GM19452 (cell line): ENCODE data around the gene CLIC3.
A peak's percentile ranks its signal among the peaks of the same experiment; 100 is the strongest.

Experiments
- ATAC-seq: cut with Tn5 transposase; IDR thresholded peaks from one replicate; pipeline ENCODE4 v1.9.1; 2021; ENCODE audit not compliant: unreplicated experiment

CLIC3 gene

DNA sequence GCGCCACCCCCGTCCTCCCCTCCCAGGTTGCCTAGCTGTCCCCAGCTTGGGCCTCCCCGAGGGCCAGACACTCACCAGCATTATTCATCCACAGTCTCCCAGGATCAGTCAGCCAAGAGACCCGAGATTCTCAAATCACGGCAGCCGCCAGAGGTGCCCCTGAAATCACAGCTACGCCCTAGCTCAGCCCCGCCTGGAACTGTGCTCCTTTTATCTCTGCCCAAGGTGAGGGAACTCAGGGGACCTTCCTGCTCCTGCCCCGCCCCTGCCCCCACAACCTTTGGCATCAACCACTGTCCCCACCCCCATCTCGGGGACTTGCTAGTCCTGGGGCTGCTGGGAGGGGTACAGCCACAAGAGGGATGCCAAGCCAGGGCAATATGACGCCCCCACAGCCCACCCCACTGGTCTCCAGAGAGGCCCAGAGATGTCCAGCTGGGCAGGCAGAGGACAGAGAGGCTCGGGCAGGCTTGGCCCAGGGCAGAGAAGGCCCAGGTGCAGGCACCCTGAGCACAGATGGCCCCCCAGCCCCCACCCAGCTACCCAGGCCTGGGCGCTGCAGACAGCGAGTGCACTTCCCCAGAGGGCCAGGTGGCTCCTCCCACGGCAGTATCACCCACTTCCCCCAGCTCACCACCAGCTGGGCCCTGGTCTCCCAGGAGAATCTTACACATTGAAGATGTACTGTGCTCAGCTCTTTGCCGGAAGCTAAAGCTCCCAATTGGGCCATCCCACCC, 35.7 kb upstream of the CLIC3 start, which contains the start of gene FUT7:
Gene FUT7 (minus strand): TSS at position 185 of the 737 bp plus-strand sequence. CDS start 97 bp downstream, at position 88.
- ATAC-seq: no peak

- no peak for ATAC-seq
Observed at GRCh38 chr9:137030538-137031527, 34.5 kb upstream of the CLIC3 start.

DNA sequence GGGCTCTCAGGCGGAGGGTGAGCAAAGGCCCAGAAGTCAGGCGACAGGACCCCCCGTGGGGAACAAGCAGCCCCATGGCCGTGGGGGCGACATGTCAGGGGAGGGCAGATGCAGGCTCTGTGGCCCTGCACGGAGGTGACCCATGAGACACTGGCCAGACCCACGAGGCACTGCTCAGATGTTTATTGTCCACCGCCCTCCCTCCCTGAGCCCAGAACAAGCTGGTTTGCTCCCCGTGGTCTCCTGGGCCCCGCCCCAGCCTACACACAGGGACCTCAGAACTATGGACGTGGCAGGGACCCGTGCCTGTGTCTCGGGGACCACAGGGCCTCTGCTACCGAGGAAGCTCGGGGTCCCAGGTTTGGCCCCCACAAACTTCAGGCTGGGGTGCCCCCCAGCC, 33.6 kb upstream of the CLIC3 start:
- ATAC-seq: no peak

DNA sequence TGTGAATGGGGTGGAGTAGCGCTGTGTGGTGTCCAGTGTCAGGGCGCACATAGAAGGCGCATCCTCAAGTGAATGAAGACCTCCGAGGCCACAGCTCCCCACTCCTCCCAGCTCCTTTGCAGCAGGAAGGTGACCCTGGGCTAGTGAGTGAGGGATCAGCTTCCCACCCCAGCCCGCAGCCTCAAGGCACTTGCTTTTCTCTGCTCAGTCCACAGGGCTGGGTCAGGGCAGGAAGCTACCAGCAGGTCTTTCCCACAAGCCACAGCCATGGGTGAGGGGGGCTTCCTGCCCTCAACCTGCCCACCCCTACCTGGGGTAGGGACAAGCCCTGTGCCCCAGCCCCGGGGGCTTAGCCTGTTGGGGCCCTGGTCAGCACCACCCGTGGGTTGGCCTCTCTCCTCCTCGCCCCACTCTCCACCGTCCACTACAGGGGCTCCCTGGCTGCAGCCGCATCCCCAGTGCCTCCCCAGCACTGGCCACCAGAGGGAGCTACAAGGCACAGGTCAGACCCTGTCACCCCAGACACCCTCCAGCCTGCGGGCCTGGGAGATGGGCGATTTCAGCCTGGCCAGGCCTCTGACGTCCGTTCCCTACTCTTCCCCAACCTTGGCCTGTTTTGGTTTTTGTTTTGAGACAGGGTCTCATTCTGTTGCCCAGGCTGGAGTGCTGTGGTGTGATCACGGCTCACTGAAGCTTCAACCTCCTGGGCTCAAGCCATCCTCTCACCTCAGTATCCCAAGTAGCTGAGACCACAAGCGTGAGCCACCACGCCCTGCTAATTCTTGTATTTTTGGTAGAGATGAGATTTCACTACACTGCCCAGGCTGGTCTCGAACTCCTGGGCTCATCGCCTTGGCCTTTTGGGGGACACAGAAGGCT, 32.9 kb upstream of the CLIC3 start:
- no peak for ATAC-seq

GRCh38 chr9:137028263-137029057, 32.1 kb upstream of the CLIC3 start:
- ATAC-seq: peak; percentile 37

DNA sequence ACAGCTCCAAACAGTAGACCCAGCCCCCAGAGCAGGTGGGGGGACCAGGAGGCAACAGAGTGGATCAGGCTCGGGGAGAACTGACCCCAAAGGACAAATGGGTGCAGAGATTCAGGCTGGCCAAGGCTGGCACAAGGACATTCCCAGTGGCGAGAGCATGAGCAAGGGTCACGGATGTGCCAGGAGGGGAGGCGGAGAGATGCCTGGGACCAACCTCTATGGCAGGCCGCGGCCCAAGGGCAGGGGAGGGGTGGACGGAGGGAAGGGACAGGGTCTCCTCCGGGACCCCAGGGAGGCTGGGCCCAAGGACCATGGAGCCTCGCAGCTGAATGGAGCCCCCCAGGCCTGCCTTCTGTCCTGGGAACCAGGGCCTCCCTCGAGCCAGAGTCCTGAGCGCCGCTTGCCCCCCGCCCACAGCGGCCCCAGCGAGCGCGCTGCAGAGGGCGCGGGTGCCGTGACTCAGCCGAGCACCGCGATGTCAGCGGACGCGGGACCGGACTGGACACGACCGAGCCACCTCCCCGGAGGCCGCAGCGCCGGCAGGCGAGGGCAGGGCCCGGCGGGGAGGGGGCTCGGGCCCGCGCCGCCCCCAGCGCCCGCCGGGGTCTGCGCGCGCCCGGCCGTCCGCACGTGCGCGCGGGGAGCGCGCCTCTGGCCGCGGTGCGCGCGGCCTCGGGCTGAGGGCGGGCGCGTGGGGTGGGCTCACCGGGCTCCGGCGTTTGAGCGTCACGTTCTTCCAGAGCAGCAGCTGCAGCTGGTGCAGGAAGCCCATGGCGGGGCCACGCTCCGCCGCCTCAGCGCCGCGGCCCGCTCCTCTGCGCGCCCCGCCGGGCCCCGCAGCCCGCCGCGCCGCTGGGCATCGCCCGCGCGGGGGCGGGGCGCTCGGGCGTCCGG, 31.2 kb upstream of the CLIC3 start, which contains the start of gene ABCA2:
Gene ABCA2 (minus strand): TSS at position 869 of the 894 bp plus-strand sequence. CDS start 97 bp downstream, at position 772.
- ATAC-seq: no peak

DNA sequence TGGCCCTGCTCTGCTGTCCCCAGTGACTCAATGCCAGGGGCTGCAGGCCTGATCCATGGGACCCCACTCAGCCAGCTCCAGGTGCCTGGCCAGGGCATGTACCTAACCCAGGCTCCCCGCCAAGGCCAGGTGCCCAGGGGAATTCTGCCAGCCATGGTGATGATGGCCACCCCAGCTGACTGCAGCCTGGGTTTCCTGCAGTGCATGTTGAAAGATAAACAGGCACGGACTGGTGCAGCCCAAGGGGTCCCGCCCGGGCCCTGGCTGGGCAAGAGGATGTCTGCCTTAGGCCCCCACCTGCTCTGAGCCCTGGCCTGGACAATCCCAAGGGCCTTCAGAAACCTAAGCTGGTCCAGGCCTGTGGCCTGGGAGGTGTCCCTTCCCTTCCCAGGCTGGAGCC, 30.5 kb upstream of the CLIC3 start:
- ATAC-seq: no peak

DNA sequence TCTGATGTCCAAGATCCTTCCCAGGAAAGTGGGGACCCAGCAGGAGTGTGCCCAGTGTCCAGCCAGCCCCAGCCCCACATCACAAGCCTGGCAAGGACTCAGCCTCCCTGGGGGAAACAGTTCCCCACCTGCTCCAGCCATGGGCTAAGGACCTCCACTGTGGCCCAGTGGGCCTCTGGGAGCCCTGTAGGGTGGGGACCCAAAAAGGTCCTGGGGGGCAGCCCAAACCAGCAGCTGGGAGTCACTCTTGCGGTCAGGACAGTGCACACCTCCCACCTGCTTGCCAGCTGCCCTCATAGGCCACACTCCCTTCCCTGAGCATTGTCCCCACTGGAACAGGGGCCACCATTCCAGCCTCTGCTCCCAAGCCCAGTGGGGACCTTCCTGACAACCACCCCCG, 30.0 kb upstream of the CLIC3 start:
- ATAC-seq: no peak

- no peak for ATAC-seq
Observed at GRCh38 chr9:137025517-137025966, 29.2 kb upstream of the CLIC3 start.

DNA sequence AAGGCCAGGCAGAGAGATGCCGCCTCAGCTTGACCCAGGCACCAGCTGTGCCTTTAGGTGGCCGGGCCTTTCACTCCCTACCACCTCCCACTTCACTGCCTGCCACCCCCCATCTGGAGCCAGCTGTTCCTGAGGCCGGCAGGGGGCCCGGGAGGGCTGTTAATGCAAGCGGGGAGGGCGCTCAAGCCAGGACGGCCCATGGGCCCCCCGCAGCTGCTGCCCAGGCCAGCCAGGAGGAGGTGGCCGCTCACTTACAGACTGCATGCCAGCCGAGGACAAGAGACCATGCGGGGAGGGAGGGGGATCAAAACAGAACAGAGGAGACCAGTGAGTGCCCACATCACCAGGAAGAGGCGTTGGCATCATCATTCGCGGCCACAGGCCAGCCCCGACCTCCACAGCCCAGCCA, 27.2 kb upstream of the CLIC3 start:
- ATAC-seq: no peak

DNA sequence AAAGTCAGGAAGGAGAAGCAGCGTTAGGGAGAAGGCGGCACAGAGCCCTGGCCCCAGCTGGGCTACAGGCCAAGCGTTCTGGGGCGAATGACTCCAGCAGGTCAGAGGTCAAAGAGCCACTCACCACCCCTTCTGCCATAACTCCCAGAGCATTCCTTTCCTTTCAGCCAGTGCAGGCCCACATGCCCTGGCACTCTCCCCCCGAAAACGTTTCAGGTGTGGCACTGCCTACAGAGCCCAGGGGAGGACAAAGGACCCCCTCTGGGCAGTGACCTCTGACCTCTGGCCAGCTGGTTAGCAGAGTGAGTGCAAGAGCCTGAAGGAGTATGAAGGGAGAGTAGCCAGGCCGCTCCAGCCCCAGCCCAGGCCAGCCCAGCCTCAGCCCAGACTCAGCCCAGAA, 26.8 kb upstream of the CLIC3 start:
- no peak for ATAC-seq

GRCh38 chr9:137022662-137023008, 26.3 kb upstream of the CLIC3 start:
- no peak for ATAC-seq

DNA sequence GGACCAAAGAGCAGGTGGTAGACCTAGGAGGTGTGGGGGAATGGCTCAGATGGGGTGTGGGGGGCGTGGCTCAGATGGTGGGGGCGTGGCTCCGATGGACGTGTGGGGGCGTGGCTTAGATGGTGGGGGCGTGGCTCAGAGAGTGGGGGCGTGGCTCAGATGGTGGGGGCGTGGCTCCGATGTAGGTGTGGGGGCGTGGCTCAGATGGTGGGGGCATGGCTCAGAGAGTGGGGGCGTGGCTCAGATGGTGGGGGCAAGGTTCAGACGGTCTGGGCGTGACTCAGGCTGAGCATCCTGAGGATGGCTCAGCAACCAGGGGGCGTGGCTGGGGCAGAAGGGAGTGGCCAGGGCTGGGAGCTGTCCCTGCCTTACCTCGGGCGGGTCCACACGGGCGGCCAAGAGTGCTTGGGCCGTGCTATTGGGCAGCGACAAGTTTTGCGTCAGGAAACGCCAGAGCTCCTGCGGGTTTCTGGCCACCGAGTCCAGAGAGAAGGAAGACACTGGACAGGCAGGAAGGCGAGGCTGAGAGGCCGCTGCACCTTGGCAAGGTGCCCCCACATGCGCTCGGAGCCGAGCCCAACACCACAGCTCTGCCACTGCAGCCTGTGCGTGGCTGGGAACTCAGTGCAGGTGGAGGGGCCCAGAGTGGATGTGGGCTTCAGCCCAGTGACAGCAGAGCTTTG, 25.8 kb upstream of the CLIC3 start:
- ATAC-seq: no peak

- ATAC-seq: no peak
Observed at GRCh38 chr9:137021568-137021978, 25.2 kb upstream of the CLIC3 start.

DNA sequence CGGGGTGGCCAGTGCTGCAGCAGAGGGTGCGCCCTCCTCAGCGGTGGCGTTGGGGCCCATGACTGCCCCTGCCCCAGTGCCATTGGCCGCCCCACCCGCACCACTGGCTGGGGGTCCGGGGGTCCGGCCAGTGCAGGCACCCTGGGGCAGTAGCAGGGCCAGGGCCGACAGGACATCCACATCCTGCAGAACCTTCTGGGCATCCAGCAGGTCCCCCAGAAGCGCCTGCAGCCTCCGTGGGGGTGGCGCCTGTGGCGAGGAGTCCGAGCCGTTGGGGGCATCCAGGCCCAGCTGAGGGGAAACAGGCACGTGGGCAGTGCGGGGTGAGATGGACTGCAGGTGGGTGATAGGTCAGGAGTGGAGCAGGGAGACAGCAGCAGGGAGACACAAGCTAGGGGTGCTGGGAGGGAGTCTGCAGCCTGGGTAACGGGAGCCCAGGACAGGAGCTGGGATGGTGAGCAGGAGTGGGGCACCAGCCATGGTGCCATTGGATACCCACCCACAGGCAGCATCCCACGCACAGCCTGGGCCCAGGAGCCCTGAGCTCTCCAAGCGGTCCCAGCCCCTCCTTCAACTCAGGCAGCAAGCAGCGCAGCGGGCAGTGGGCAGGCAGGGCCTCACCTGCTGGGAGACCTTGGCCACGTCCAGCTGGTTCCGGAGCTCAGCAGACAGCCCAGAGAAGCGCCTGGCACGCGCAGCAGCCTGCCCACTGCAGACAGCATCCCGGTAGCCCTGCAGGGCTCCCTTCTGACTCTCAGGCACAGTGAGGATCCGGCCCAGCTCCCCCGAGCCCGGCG, 24.6 kb upstream of the CLIC3 start:
- ATAC-seq: no peak

GRCh38 chr9:137019891-137020683, 23.7 kb upstream of the CLIC3 start:
- no peak for ATAC-seq
